GM12878 (cell line): ENCODE results near the gene ADPRHL1. TPM values are rescaled to one million over a fixed set of nuclear protein-coding genes. Genes with fewer than 3 reads are reported as not detected.

ENCODE experiments used
- ATAC-seq: fragments of 200-7000 bp; cut with Tn5 transposase; 3 replicates; pipeline ENCODE4 v1.9.1; 2020; ENCODE audit warnings: mild to moderate bottlenecking, moderate library complexity
- BruUV-seq: library from RNA; stranded (reverse); fragments of 400-500 nt; replicated peaks from 2 replicates; lab custom pipeline; 2021; lab: Mats Ljungman, UMichigan
- CTCF ChIA-PET: fragments of 300-600 bp; sonication (Branson Sonifier 250); formaldehyde crosslinking; extraction: SDS; loops from one replicate; lab custom pipeline; 2021; ENCODE audit warnings: inconsistent platforms; lab: Yijun Ruan, JAX
- POLR2A ChIA-PET: fragments of 350-600 bp; formaldehyde crosslinking; extraction: SDS; loops from one replicate; lab custom pipeline; 2021; ENCODE audit warnings: inconsistent platforms; lab: Charles Lee
- RAD21 ChIA-PET: fragments of 300-600 bp; sonication (Branson Sonifier 250); formaldehyde crosslinking; loops from one replicate; lab custom pipeline; 2023; ENCODE audit warnings: antibody characterized with exemption; ENCODE audit not compliant: unreplicated experiment; lab: Charles Lee
- SMC1A ChIA-PET: fragments of 300-600 bp; sonication (Branson Sonifier 250); formaldehyde crosslinking; loops from one replicate; lab custom pipeline; 2023; ENCODE audit not compliant: unreplicated experiment, uncharacterized antibody; lab: Charles Lee
- DNase-seq: peaks from one replicate; pipeline ENCODE4 v3.0.0-alpha.2; 2011; ENCODE audit warnings: low read depth, low spot score
- FAIRE-seq: peaks from 3 replicates; lab custom pipeline; 2011; peaks lifted over from hg19 to GRCh38; lab: Jason Lieb, UNC
- H2AFZ ChIP-seq: 2 replicates; pipeline ENCODE4 v1.6.0; 2011; ENCODE audit warnings: low read depth, low read length, control low read depth; ENCODE audit not compliant: control insufficient read depth
- H3K27ac ChIP-seq: 2 replicates; pipeline ENCODE4 v1.5.1; 2011; ENCODE audit warnings: control low read depth; ENCODE audit not compliant: control insufficient read depth, insufficient read depth
- H3K27me3 ChIP-seq, 2 experiments: replicated peaks in 1 of 2; 2 replicates each; pipeline versions ENCODE4 v1.6.0 to v1.6.1; 2011; ENCODE audit warnings: low read length in 1 of 2; ENCODE audit not compliant: control insufficient read depth in 2 of 2, insufficient read depth in 2 of 2
- H3K36me3 ChIP-seq, 2 experiments: 2 replicates each; pipeline ENCODE4 v1.5.1; 2011; ENCODE audit warnings: low read length in 1 of 2; ENCODE audit not compliant: control insufficient read depth in 2 of 2, insufficient read depth in 2 of 2
- H3K4me1 ChIP-seq: 2 replicates; pipeline ENCODE4 v1.6.1; 2011; ENCODE audit warnings: mild to moderate bottlenecking, low read length, moderate library complexity, mixed read lengths; ENCODE audit not compliant: control insufficient read depth, insufficient read depth
- H3K4me2 ChIP-seq: 2 replicates; pipeline ENCODE4 v1.6.0; 2011; ENCODE audit warnings: control low read depth; ENCODE audit not compliant: control insufficient read depth, insufficient read depth
- H3K4me3 ChIP-seq: fragments of 200-600 bp; sonication (generic); 2 replicates; pipeline ENCODE4 v1.5.1; 2016
- H3K79me2 ChIP-seq: 2 replicates; pipeline ENCODE4 v1.6.0; 2011; ENCODE audit warnings: low read length; ENCODE audit not compliant: control insufficient read depth, insufficient read depth
- H3K9ac ChIP-seq: 2 replicates; pipeline ENCODE4 v1.8.0; 2011; ENCODE audit warnings: low read length, control low read depth, mixed read lengths; ENCODE audit not compliant: control insufficient read depth, insufficient read depth
- H3K9me3 ChIP-seq: replicated peaks from 3 replicates; pipeline ENCODE4 v1.5.1; 2011; ENCODE audit warnings: mild to moderate bottlenecking, low read length; ENCODE audit not compliant: control insufficient read depth, insufficient read depth
- H4K20me1 ChIP-seq: 2 replicates; pipeline ENCODE4 v1.6.0; 2011; ENCODE audit not compliant: control insufficient read depth, insufficient read depth
- BCL3 ChIP-seq: IDR thresholded peaks from 2 replicates; pipeline ENCODE4 v1.6.1; 2011; ENCODE audit warnings: borderline replicate concordance, low read depth, mild to moderate bottlenecking, moderate library complexity, low read length; ENCODE audit not compliant: insufficient read depth, poor library complexity, severe bottlenecking
- CHD1 ChIP-seq: IDR thresholded peaks from 2 replicates; pipeline ENCODE4 v1.6.1; 2012; ENCODE audit warnings: low read depth, low read length, improper control_type of control experiment
- JUNB ChIP-seq: IDR thresholded peaks from 2 replicates; pipeline ENCODE4 v1.6.1; 2016; ENCODE audit warnings: antibody characterized with exemption, mild to moderate bottlenecking
- MEF2A ChIP-seq: IDR thresholded peaks from 2 replicates; pipeline ENCODE4 v1.6.1; 2011; ENCODE audit warnings: low read depth, mild to moderate bottlenecking, low read length, moderate library complexity; ENCODE audit not compliant: insufficient read depth
- NR2C1 ChIP-seq: fragments of 450-650 bp; IDR thresholded peaks from 2 replicates; pipeline ENCODE4 v1.6.1; 2017; ENCODE audit warnings: antibody characterized with exemption, mild to moderate bottlenecking, moderate library complexity
- SMAD1 ChIP-seq: fragments of 450-650 bp; IDR thresholded peaks from 2 replicates; pipeline ENCODE4 v1.6.1; 2018; ENCODE audit warnings: mild to moderate bottlenecking, low read depth; ENCODE audit not compliant: partially characterized antibody
- STAT1 ChIP-seq: fragments of 450-650 bp; conservative IDR thresholded peaks from 2 replicates; pipeline ENCODE4 v1.6.1; 2014; ENCODE audit warnings: antibody characterized with exemption, mild to moderate bottlenecking
- TCF3 ChIP-seq: IDR thresholded peaks from 2 replicates; pipeline ENCODE4 v1.6.1; 2012; ENCODE audit warnings: low read depth, mild to moderate bottlenecking, low read length, borderline replicate concordance; ENCODE audit not compliant: insufficient read depth
- YBX1 ChIP-seq: fragments of 450-650 bp; IDR thresholded peaks from 2 replicates; pipeline ENCODE4 v1.6.1; 2016; ENCODE audit warnings: antibody characterized with exemption
- ZNF384 ChIP-seq: IDR thresholded peaks from 2 replicates; pipeline ENCODE4 v1.6.1; 2012; ENCODE audit warnings: low read depth, mild to moderate bottlenecking, low read length, improper control_type of control experiment, borderline replicate concordance
- ZNF687 ChIP-seq: fragments of 450-650 bp; IDR thresholded peaks from 2 replicates; pipeline ENCODE4 v1.6.1; 2017; ENCODE audit warnings: mild to moderate bottlenecking, moderate library complexity
- WGBS: methylation state at CpG from one replicate; pipeline ENCODE4 v1.1.6; 2016; ENCODE audit warnings: low lambda C conversion rate; ENCODE audit not compliant: insufficient replicate concordance, insufficient coverage; ENCODE audit errors: missing lambda C conversion rate; 5-methylcytosine and 5-hydroxymethylcytosine counted together
- in situ Hi-C: fragments of 300-500 bp; cut with MboI; formaldehyde crosslinking; loops from 9 replicates; pipeline ENCODE4 v1.14.3; 2018; ENCODE audit warnings: mixed read lengths
- intact Hi-C: fragments of 100-400 bp; cut with micrococcal nuclease; formaldehyde crosslinking; loops from one replicate; pipeline ENCODE4 v1.14.2; 2022; ENCODE audit not compliant: unreplicated experiment
- polyA plus RNA-seq, 11 experiments: library from polyadenylated mRNA; depleted of rRNA in 4 of 11; unstranded in 6 of 11; stranded (reverse) in 5 of 11; fragments of >200 nt; fragmentation: Nextera tagmentation in 4 of 11; fragmentation: Illumina TruSeq in 1 of 11; extraction: Ambion mirVana in 4 of 11; extraction: Trizol in 1 of 11; gene quantifications; 1 replicate in 1 of 11; 2 replicates in 10 of 11; pipeline versions ENCODE4 v1.2.1 to v1.2.3, GENCODE V29; 2011 to 2016; ENCODE audit warnings: inconsistent platforms in 2 of 11, missing spikeins in 2 of 11, low read depth in 1 of 11
- total RNA-seq, 4 experiments: library from RNA; depleted of rRNA in 3 of 4; stranded (reverse); fragments of >200 nt in 3 of 4; fragmentation: Illumina TruSeq in 1 of 4; extraction: Trizol in 1 of 4; gene quantifications; 2 replicates each; pipeline versions ENCODE4 v1.2.1 to v1.2.3, GENCODE V29; 2013 to 2021

Gene ADPRHL1
- total and polyA plus RNA-seq, 10 of the 15 experiments (the other 5 are each of a cell fraction or from before 2014, with no cell fraction given), result 0.05 to 1.9 (median 1.0) TPM

GRCh38 chr13:113443991-113444390 lies 9.3 kb downstream of the ADPRHL1 start:
- peaks cover 9% of the 10 kb centered on the region for H3K4me1 ChIP-seq
- H3K27me3 ChIP-seq, result no peaks in the 10 kb centered on the region
- H3K4me3 ChIP-seq, result no peak overlapping the region
- intact Hi-C loops (no loop called here), in situ Hi-C loops (no loop called here)
- no peak overlapping the region for H2AFZ ChIP-seq
- 96% methylated on average over 15 of the region's 15 CpGs for WGBS
- no peak for ATAC-seq
- H3K9me3 ChIP-seq, result no peaks in the 10 kb centered on the region; the same call in 2 of the 3 replicates
- H3K27ac ChIP-seq, result no peak overlapping the region
- H3K4me2 ChIP-seq, result no peak overlapping the region
- ChIA-PET SMC1A (no interaction called here), CTCF (no interaction called here), RAD21 (no interaction called here), POLR2A (no interaction called here)
- no peaks in the 10 kb centered on the region for H3K36me3 ChIP-seq
- no TSS peak for BruUV-seq
- H3K79me2 ChIP-seq, result no peaks in the 10 kb centered on the region
- no peak for DNase-seq
- no peak overlapping the region for H3K9ac ChIP-seq
- TF ChIP-seq BCL3, result no peak
- TF ChIP-seq ZNF687, result no peak
- no peak for TF ChIP-seq MEF2A
- no peak for TF ChIP-seq NR2C1
- no peak for TF ChIP-seq SMAD1
- no peak for TF ChIP-seq STAT1
- no peak for TF ChIP-seq YBX1
- TF ChIP-seq TCF3, result no peak
- no peak for TF ChIP-seq ZNF384
- no peak for TF ChIP-seq JUNB
- no peak for TF ChIP-seq CHD1
- no peak for FAIRE-seq
- no peaks in the 10 kb centered on the region for H4K20me1 ChIP-seq
